CD8-positive, alpha-beta memory T cell (primary cell): ENCODE data around the gene C1S. TPM values are rescaled to one million over a fixed set of nuclear protein-coding genes. Genes with fewer than 3 reads are reported as not detected.

Source experiments
- CTCF ChIA-PET: fragments of 350-600 bp; sonication (Branson Sonifier 250); formaldehyde crosslinking; loops from one replicate; lab custom pipeline; 2021; ENCODE audit warnings: antibody characterized with exemption; lab: Charles Lee
- POLR2A ChIA-PET: fragments of 350-600 bp; sonication (Branson Sonifier 250); formaldehyde crosslinking; loops from one replicate; lab custom pipeline; 2021; ENCODE audit warnings: antibody characterized with exemption; lab: Charles Lee
- DNase-seq, 5 donors: peaks; one replicate each; pipeline versions ENCODE4 v3.0.0 to v3.0.0-alpha.2; 2020 to 2022; ENCODE audit warnings: mixed read lengths in 1 of 5
- H3K27ac ChIP-seq: one replicate; pipeline ENCODE4 v1.7.0; 2013; ENCODE audit warnings: low read depth, mild to moderate bottlenecking, low read length, moderate library complexity
- H3K27me3 ChIP-seq: 2 replicates; pipeline ENCODE4 v1.7.0; 2013; ENCODE audit warnings: low read length, mild to moderate bottlenecking; ENCODE audit not compliant: insufficient read depth, poor library complexity, severe bottlenecking
- H3K36me3 ChIP-seq: 2 replicates; pipeline ENCODE4 v1.7.0; 2013; ENCODE audit warnings: mild to moderate bottlenecking, low read length, moderate library complexity; ENCODE audit not compliant: insufficient read depth
- H3K4me1 ChIP-seq: 2 replicates; pipeline ENCODE4 v1.7.0; 2013; ENCODE audit warnings: mild to moderate bottlenecking, low read length, moderate library complexity; ENCODE audit not compliant: insufficient read depth
- H3K4me3 ChIP-seq: 2 replicates; pipeline ENCODE4 v1.7.0; 2013; ENCODE audit warnings: mild to moderate bottlenecking, low read length
- H3K9me3 ChIP-seq: 2 replicates; pipeline ENCODE4 v1.7.0; 2013; ENCODE audit warnings: mild to moderate bottlenecking, low read length
- H3K27ac Mint-ChIP-seq, 8 donors: one replicate each; pipeline ENCODE4 v1.8.0; 2020 to 2021; ENCODE audit warnings: mixed read lengths in 8 of 8, mild to moderate bottlenecking in 6 of 8, inconsistent platforms in 3 of 8, moderate library complexity in 3 of 8
- H3K27me3 Mint-ChIP-seq, 2 donors: one replicate each; pipeline ENCODE4 v1.8.0; 2020 to 2021; ENCODE audit warnings: mixed read lengths in 2 of 2, mild to moderate bottlenecking in 1 of 2, moderate library complexity in 1 of 2
- H3K36me3 Mint-ChIP-seq, 3 donors: one replicate each; pipeline ENCODE4 v1.8.0; 2020 to 2021; ENCODE audit warnings: mixed read lengths in 3 of 3, inconsistent platforms in 1 of 3, mild to moderate bottlenecking in 1 of 3
- H3K4me1 Mint-ChIP-seq, 3 donors: one replicate each; pipeline ENCODE4 v1.8.0; 2020 to 2021; ENCODE audit warnings: mixed read lengths in 3 of 3, inconsistent platforms in 1 of 3, mild to moderate bottlenecking in 1 of 3
- H3K4me3 Mint-ChIP-seq, 7 donors: one replicate each; pipeline ENCODE4 v1.8.0; 2020 to 2021; ENCODE audit warnings: mixed read lengths in 7 of 7, mild to moderate bottlenecking in 6 of 7, moderate library complexity in 4 of 7, inconsistent platforms in 2 of 7
- H3K9me3 Mint-ChIP-seq, 5 donors: one replicate each; pipeline ENCODE4 v1.8.0; 2020 to 2022; ENCODE audit warnings: mixed read lengths in 5 of 5, mild to moderate bottlenecking in 3 of 5, moderate library complexity in 2 of 5, inconsistent platforms in 1 of 5
- polyA plus RNA-seq: library from polyadenylated mRNA; unstranded; fragments of 300-500 nt; fragmentation: Illumina TruSeq; gene quantifications from one replicate; pipeline ENCODE4 v1.2.3, GENCODE V29; 2021
- total RNA-seq, 2 experiments: library from RNA; stranded (reverse); gene quantifications; one replicate each; pipeline ENCODE4 v1.2.3, GENCODE V29; 2021

The C1S gene
- total and polyA plus RNA-seq, 3 experiments from 2014 or later, result 0.64 to 0.83 TPM; not detected in 1

GRCh38 chr12:7018350-7019042 lies 42.0 kb upstream of the C1S start, which contains the start of gene LPCAT3:
Gene LPCAT3, minus strand, starts transcription at chr12:7018476. Its CDS starts 52 bp downstream, at chr12:7018424.
- Mint-ChIP-seq H3K27ac (peak within 1 kb of the TSS; percentile 82 to 97 (median 92)), H3K27me3 (no peaks in the 10 kb centered on the region), H3K4me3 (peak within 1 kb of the TSS; percentile 92 to 96 (median 94)), H3K4me1 (peaks cover 24 to 39% (median 38%) of the 10 kb centered on the region in 3 donors), H3K36me3 (peaks cover 0 to 19% (median 0%) of the 10 kb centered on the region in 3 donors), H3K9me3 (no peaks in the 10 kb centered on the region)
- Histone ChIP-seq H3K36me3 (no peaks in the 10 kb centered on the region), H3K4me1 (peaks cover 20% of the 10 kb centered on the region), H3K27me3 (no peaks in the 10 kb centered on the region), H3K9me3 (no peaks in the 10 kb centered on the region), H3K27ac (peak within 1 kb of the TSS; percentile 86), H3K4me3 (peak within 1 kb of the TSS; percentile 95)
- POLR2A ChIA-PET, result interaction anchor here (0.7 to 1.6 kb wide), 11 partner anchors 19 to 266 kb away, joined by 3 to 21 read pairs (median 3); partner anchors contain the start of genes C12orf57, MLF2, RNU7-1 and SPSB2
- CTCF ChIA-PET, result interaction anchor here (0.6 to 3.7 kb wide), 29 partner anchors 8 to 530 kb away, joined by 3 to 27 read pairs (median 4); partner anchors contain the start of genes C12orf57, C1RL, CDCA3 and LRRC23
- DNase-seq, result peak; percentile 96 to 99 (median 98)

GRCh38 chr12:7019043-7019569 lies 41.4 kb upstream of the C1S start:
- Histone ChIP-seq H3K9me3 (no peaks in the 10 kb centered on the region), H3K4me1 (peaks cover 20% of the 10 kb centered on the region), H3K27ac (peak overlapping the region; percentile 86), H3K4me3 (peak overlapping the region; percentile 95), H3K36me3 (no peaks in the 10 kb centered on the region), H3K27me3 (no peaks in the 10 kb centered on the region)
- DNase-seq, result no peak
- H3K4me3 Mint-ChIP-seq, result peak overlapping the region; percentile 92 to 96 (median 94)
- peak overlapping the region in 7 of 8 donors; percentile 82 to 97 (median 93) for H3K27ac Mint-ChIP-seq
- ChIA-PET POLR2A (interaction anchor here (0.7 to 1.6 kb wide), 6 partner anchors 45 to 266 kb away, joined by 3 to 21 read pairs (median 4); partner anchors contain the start of genes C12orf57, MLF2, RNU7-1 and SPSB2), CTCF (interaction anchor here (0.9 to 3.7 kb wide), 15 partner anchors 9 to 150 kb away, joined by 3 to 27 read pairs (median 6); partner anchors contain the start of genes C12orf57, C1RL, LRRC23 and RNU7-1)
- no peaks in the 10 kb centered on the region for H3K9me3 Mint-ChIP-seq
- peaks cover 21 to 33% (median 32%) of the 10 kb centered on the region in 3 donors for H3K4me1 Mint-ChIP-seq
- H3K27me3 Mint-ChIP-seq, result no peaks in the 10 kb centered on the region
- peaks cover 0 to 13% (median 0%) of the 10 kb centered on the region in 3 donors for H3K36me3 Mint-ChIP-seq

GRCh38 chr12:7021956-7022355 lies 38.6 kb upstream of the C1S start:
- no peak for DNase-seq
- Histone ChIP-seq H3K27me3 (no peaks in the 10 kb centered on the region), H3K4me1 (peaks cover 14% of the 10 kb centered on the region), H3K36me3 (no peaks in the 10 kb centered on the region), H3K4me3 (no peak overlapping the region), H3K27ac (no peak overlapping the region), H3K9me3 (no peaks in the 10 kb centered on the region)
- POLR2A ChIA-PET, result no interaction called here
- Mint-ChIP-seq H3K4me3 (no peak overlapping the region), H3K9me3 (no peaks in the 10 kb centered on the region), H3K36me3 (peaks cover 0 to 6% (median 0%) of the 10 kb centered on the region in 3 donors), H3K4me1 (peaks cover 11 to 15% (median 13%) of the 10 kb centered on the region in 3 donors), H3K27me3 (peaks cover 0 to 4% of the 10 kb centered on the region in 2 donors), H3K27ac (no peak overlapping the region)
- CTCF ChIA-PET, result interaction anchor here (0.9 kb wide), 1 partner anchor 86 kb away, joined by 3 read pairs; no protein-coding TSS in a partner anchor

GRCh38 chr12:7023114-7023513 lies 37.4 kb upstream of the C1S start:
- Mint-ChIP-seq H3K27ac (peak overlapping the region in 1 of 8 donors; percentile 54), H3K9me3 (no peaks in the 10 kb centered on the region), H3K27me3 (peaks cover 0 to 4% of the 10 kb centered on the region in 2 donors), H3K36me3 (peaks cover 0 to 3% (median 0%) of the 10 kb centered on the region in 3 donors), H3K4me3 (peak overlapping the region in 1 of 7 donors; percentile 55), H3K4me1 (peaks cover 2 to 4% (median 3%) of the 10 kb centered on the region in 3 donors)
- no peaks in the 10 kb centered on the region for H3K27me3 ChIP-seq
- H3K36me3 ChIP-seq, result no peaks in the 10 kb centered on the region
- CTCF ChIA-PET, result no interaction called here
- DNase-seq, result no peak
- POLR2A ChIA-PET, result no interaction called here
- peaks cover 5% of the 10 kb centered on the region for H3K4me1 ChIP-seq
- H3K9me3 ChIP-seq, result no peaks in the 10 kb centered on the region
- H3K4me3 ChIP-seq, result no peak overlapping the region
- no peak overlapping the region for H3K27ac ChIP-seq

- Mint-ChIP-seq H3K4me1 (no peaks in the 10 kb centered on the region), H3K4me3 (no peak overlapping the region), H3K36me3 (no peaks in the 10 kb centered on the region), H3K27ac (no peak overlapping the region), H3K27me3 (peaks cover 0 to 4% of the 10 kb centered on the region in 2 donors), H3K9me3 (no peaks in the 10 kb centered on the region)
- ChIA-PET POLR2A (no interaction called here), CTCF (interaction anchor here (1.5 to 1.6 kb wide), 2 partner anchors 9 to 53 kb away, joined by 4 to 5 read pairs; partner anchors contain the start of gene LPCAT3)
- Histone ChIP-seq H3K27me3 (no peaks in the 10 kb centered on the region), H3K4me3 (no peak overlapping the region), H3K36me3 (no peaks in the 10 kb centered on the region), H3K4me1 (no peaks in the 10 kb centered on the region), H3K9me3 (no peaks in the 10 kb centered on the region), H3K27ac (no peak overlapping the region)
- no peak for DNase-seq
Measured at GRCh38 chr12:7026854-7027253, 33.7 kb upstream of the C1S start.

- Mint-ChIP-seq H3K4me1 (no peaks in the 10 kb centered on the region), H3K36me3 (no peaks in the 10 kb centered on the region), H3K27ac (no peak overlapping the region), H3K4me3 (no peak overlapping the region), H3K9me3 (no peaks in the 10 kb centered on the region), H3K27me3 (peaks cover 0 to 3% of the 10 kb centered on the region in 2 donors)
- Histone ChIP-seq H3K36me3 (no peaks in the 10 kb centered on the region), H3K4me3 (no peak overlapping the region), H3K27me3 (no peaks in the 10 kb centered on the region), H3K27ac (no peak overlapping the region), H3K4me1 (no peaks in the 10 kb centered on the region), H3K9me3 (no peaks in the 10 kb centered on the region)
- DNase-seq, result no peak
- POLR2A ChIA-PET, result no interaction called here
- CTCF ChIA-PET, result interaction anchor here (1.2 kb wide), 1 partner anchor 14 kb away, joined by 3 read pairs; the partner anchor contains the start of gene LPCAT3
Measured at GRCh38 chr12:7031306-7031705, 29.2 kb upstream of the C1S start.

GRCh38 chr12:7032990-7033389 lies 27.5 kb upstream of the C1S start:
- no peak for DNase-seq
- H3K27me3 ChIP-seq, result no peaks in the 10 kb centered on the region
- peaks cover 0 to 3% of the 10 kb centered on the region in 2 donors for H3K27me3 Mint-ChIP-seq
- CTCF ChIA-PET, result interaction anchor here (0.9 to 1.8 kb wide), 5 partner anchors 10 to 281 kb away, joined by 3 to 8 read pairs (median 5); partner anchors contain the start of gene LPCAT3
- no peak overlapping the region for H3K4me3 ChIP-seq
- H3K36me3 ChIP-seq, result no peaks in the 10 kb centered on the region
- H3K9me3 ChIP-seq, result no peaks in the 10 kb centered on the region
- H3K4me1 Mint-ChIP-seq, result peaks cover 0 to 6% (median 6%) of the 10 kb centered on the region in 3 donors
- H3K36me3 Mint-ChIP-seq, result no peaks in the 10 kb centered on the region
- no peak overlapping the region for H3K27ac ChIP-seq
- no peak overlapping the region for H3K27ac Mint-ChIP-seq
- no peak overlapping the region for H3K4me3 Mint-ChIP-seq
- no peaks in the 10 kb centered on the region for H3K4me1 ChIP-seq
- POLR2A ChIA-PET, result no interaction called here
- no peaks in the 10 kb centered on the region for H3K9me3 Mint-ChIP-seq
